ENCODE results near the gene LRRC8D. TPM values are rescaled to one million over a fixed set of nuclear protein-coding genes. Genes with fewer than 3 reads are reported as not detected.

Gene LRRC8D
- total and polyA plus RNA-seq, 2 experiments from 2014 or later, result 23.6 to 48.8 TPM

DNA sequence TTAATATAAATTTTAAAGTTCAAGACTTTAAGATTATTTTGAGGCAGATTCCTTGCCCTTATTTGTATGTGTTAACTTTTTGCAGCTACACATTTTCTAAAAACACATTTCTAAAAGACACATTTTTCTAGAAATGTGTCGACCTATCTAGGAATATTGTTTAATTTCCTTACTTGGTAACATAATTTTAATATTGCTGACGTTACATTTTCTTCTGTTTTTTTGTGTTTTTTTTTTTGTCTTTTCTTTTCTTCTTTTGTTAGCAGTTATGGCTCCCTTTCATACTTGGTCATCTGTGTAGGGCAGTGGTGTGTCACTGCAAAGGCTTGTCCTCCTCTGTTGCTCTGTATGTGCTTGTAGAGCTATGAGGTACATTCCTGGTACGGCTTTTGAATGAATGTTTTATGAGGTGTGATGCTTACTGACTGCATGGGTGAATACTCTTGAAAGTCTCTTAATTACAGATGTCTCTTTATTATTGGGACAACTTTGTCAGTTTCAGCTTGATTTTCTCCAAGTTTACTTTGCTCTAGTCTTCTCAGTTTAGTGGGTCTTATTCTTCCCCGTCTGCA, 30.1 kb downstream of the LRRC8D start (continued):
- no peak for TF ChIP-seq ZNF462 (CRISPR knock-in tag; IDR thresholded peaks at IDR 0.05)
- no peak for TF ChIP-seq POLR2AphosphoS5 (IDR thresholded peaks at IDR 0.05; ENCODE audit: low read depth)
- no peak for TF ChIP-seq NANOG (IDR thresholded peaks at IDR 0.05; ENCODE audit: borderline replicate concordance)
- TF ChIP-seq ZNF331 (CRISPR knock-in tag; IDR thresholded peaks at IDR 0.05; ENCODE audit: low read depth), result no peak
- TF ChIP-seq STAT1 (IDR thresholded peaks at IDR 0.05; ENCODE audit: unreplicated experiment), result no peak
- no peak for TF ChIP-seq JUNB (IDR thresholded peaks at IDR 0.05; ENCODE audit: unreplicated experiment)

DNA sequence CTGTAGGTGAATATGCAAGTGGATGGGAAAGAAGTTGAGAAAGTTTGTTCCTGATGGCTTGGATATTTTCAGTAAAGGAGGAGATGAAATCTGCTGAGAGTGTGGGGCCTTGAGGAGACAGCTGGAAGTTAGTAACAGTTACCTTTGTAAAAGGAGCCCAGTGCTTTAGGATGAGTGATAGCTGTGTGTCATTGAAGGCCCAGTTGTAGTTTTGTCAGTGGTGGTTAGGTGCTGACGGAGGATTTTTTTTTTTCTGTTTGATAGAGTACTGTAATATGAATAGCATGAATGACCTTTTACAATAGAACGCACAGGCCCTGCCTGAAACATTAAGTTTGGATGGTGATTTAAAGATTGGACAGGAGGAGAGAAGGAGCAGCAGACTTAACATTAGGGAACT, 33.3 kb downstream of the LRRC8D start:
- Mint-ChIP-seq H3K27ac (no peak overlapping the region), H3K27me3 (ENCODE audit: insufficient read depth, low read depth, poor library complexity) (no peaks in the 10 kb centered on the region), H3K9me3 (no peaks in the 10 kb centered on the region), H3K4me3 (no peak overlapping the region), H3K4me1 (no peaks in the 10 kb centered on the region), H3K36me3 (ENCODE audit: low read depth) (peaks cover 5% of the 10 kb centered on the region; the same call in 2 of the 3 replicates)
- peaks cover 35% of the 10 kb centered on the region for H3K79me2 ChIP-seq (replicated peaks; ENCODE audit: insufficient read depth)
- DNase-seq (ENCODE audit: low spot score) (no peak), ATAC-seq (no peak)
- no peak overlapping the region for H3K27ac ChIP-seq (ENCODE audit: low read depth)
- no peaks in the 10 kb centered on the region for H3K27me3 ChIP-seq (ENCODE audit: insufficient read depth)
- H3K4me2 ChIP-seq, result no peak overlapping the region
- peaks cover 10% of the 10 kb centered on the region for H3K36me3 ChIP-seq (ENCODE audit: insufficient read depth)
- H3K4me3 ChIP-seq, result no peak overlapping the region
- no peaks in the 10 kb centered on the region for H3K4me1 ChIP-seq (ENCODE audit: insufficient read depth)
- peaks cover 4% of the 10 kb centered on the region; the same call in 1 of the 2 replicates for H4K20me1 ChIP-seq (replicated peaks; ENCODE audit: insufficient read depth)
- no peaks in the 10 kb centered on the region for H3K9me2 ChIP-seq (ENCODE audit: insufficient read depth)
- H3F3A ChIP-seq (replicated peaks; ENCODE audit: low read depth), result no peaks in the 10 kb centered on the region
- H2AFZ ChIP-seq, result no peak overlapping the region
- no peak for TF ChIP-seq EZH2 (IDR thresholded peaks at IDR 0.05; ENCODE audit: low read depth, unreplicated experiment)
- TF ChIP-seq POLR2AphosphoS5 (IDR thresholded peaks at IDR 0.05; ENCODE audit: low read depth), result no peak
- TF ChIP-seq ZNF331 (CRISPR knock-in tag; IDR thresholded peaks at IDR 0.05; ENCODE audit: low read depth), result no peak
- TF ChIP-seq CREB1 (CRISPR knock-in tag; IDR thresholded peaks at IDR 0.05; ENCODE audit: low read depth), result no peak
- no peak for TF ChIP-seq EZH2phosphoT487 (IDR thresholded peaks at IDR 0.05; ENCODE audit: unreplicated experiment)
- no peak for TF ChIP-seq ZNF462 (CRISPR knock-in tag; IDR thresholded peaks at IDR 0.05)
- no peak for TF ChIP-seq STAT1 (IDR thresholded peaks at IDR 0.05; ENCODE audit: unreplicated experiment)
